Ishikawa (cell line): ENCODE data around the gene PTK6.

Experiments
- CEBPB ChIP-seq: IDR thresholded peaks from 2 replicates; pipeline ENCODE4 v1.6.1; 2012
- CREB1 ChIP-seq: IDR thresholded peaks from 2 replicates; pipeline ENCODE4 v1.6.1; 2012; ENCODE audit warnings: low read depth
- EGR1 ChIP-seq: IDR thresholded peaks from 2 replicates; pipeline ENCODE4 v1.6.1; 2012
- EP300 ChIP-seq: IDR thresholded peaks from 2 replicates; pipeline ENCODE4 v1.6.1; 2012; ENCODE audit warnings: borderline replicate concordance
- FOXM1 ChIP-seq: IDR thresholded peaks from 2 replicates; pipeline ENCODE4 v1.6.1; 2012; ENCODE audit warnings: low read depth, borderline replicate concordance
- MAX ChIP-seq: IDR thresholded peaks from 2 replicates; pipeline ENCODE4 v1.6.1; 2012
- NFIC ChIP-seq: IDR thresholded peaks from 2 replicates; pipeline ENCODE4 v1.6.1; 2012
- RAD21 ChIP-seq: IDR thresholded peaks from 2 replicates; pipeline ENCODE4 v1.6.1; 2012; ENCODE audit warnings: low read depth
- REST ChIP-seq: IDR thresholded peaks from 2 replicates; pipeline ENCODE4 v1.6.1; 2012; ENCODE audit warnings: low read depth, mild to moderate bottlenecking
- TAF1 ChIP-seq: IDR thresholded peaks from 2 replicates; pipeline ENCODE4 v1.6.1; 2012; ENCODE audit warnings: low read depth, mild to moderate bottlenecking
- TCF12 ChIP-seq: IDR thresholded peaks from 2 replicates; pipeline ENCODE4 v1.6.1; 2012; ENCODE audit warnings: low read depth
- TEAD4 ChIP-seq: IDR thresholded peaks from 2 replicates; pipeline ENCODE4 v1.6.1; 2012
- USF1 ChIP-seq: IDR thresholded peaks from 2 replicates; pipeline ENCODE4 v1.6.1; 2012
- YY1 ChIP-seq: IDR thresholded peaks from 2 replicates; pipeline ENCODE4 v1.6.1; 2012; ENCODE audit warnings: low read depth
- ZBTB7A ChIP-seq: IDR thresholded peaks from 2 replicates; pipeline ENCODE4 v1.6.1; 2012; ENCODE audit warnings: low read depth

Gene PTK6

GRCh38 chr20:63531686-63532448 lies 5.3 kb downstream of the PTK6 start:
- TF ChIP-seq EGR1: no peak
- no peak for TF ChIP-seq TEAD4
- no peak for TF ChIP-seq USF1
- TF ChIP-seq REST: no peak
- no peak for TF ChIP-seq CEBPB
- TF ChIP-seq YY1: no peak
- no peak for TF ChIP-seq TCF12
- TF ChIP-seq NFIC: no peak
- no peak for TF ChIP-seq CREB1
- TF ChIP-seq RAD21: no peak
- no peak for TF ChIP-seq ZBTB7A
- no peak for TF ChIP-seq FOXM1
- TF ChIP-seq EP300: no peak
- no peak for TF ChIP-seq MAX
- TF ChIP-seq TAF1: no peak

GRCh38 chr20:63530788-63531160 lies 6.4 kb downstream of the PTK6 start:
- TF ChIP-seq TAF1: no peak
- TF ChIP-seq TEAD4: no peak
- TF ChIP-seq YY1: no peak
- TF ChIP-seq TCF12: no peak

- TF ChIP-seq CREB1 (no peak), MAX (no peak), REST (no peak), RAD21 (no peak), NFIC (no peak), TEAD4 (no peak), TCF12 (no peak), YY1 (no peak), EGR1 (no peak), TAF1 (no peak), FOXM1 (no peak), USF1 (no peak), EP300 (no peak), CEBPB (no peak)
These were observed 7.1 kb downstream of the PTK6 start for GRCh38 chr20:63529861-63530787.

- TF ChIP-seq RAD21: no peak
- TF ChIP-seq YY1: no peak
- no peak for TF ChIP-seq TAF1
- TF ChIP-seq USF1: no peak
- no peak for TF ChIP-seq REST
- TF ChIP-seq TCF12: no peak
- TF ChIP-seq TEAD4: no peak
- no peak for TF ChIP-seq NFIC
- no peak for TF ChIP-seq FOXM1
These were observed 7.9 kb downstream of the PTK6 start for GRCh38 chr20:63529180-63529860.
